Measurements from ENCODE around the gene LMO7.
A peak's percentile ranks its signal among the peaks of the same experiment; 100 is the strongest.

The LMO7 gene

GRCh38 chr13:75643693-75644092 lies 7.6 kb downstream of the LMO7 start:
- Histone ChIP-seq H2AK5ac (ENCODE audit: low read length) (no peak overlapping the region), H2BK12ac (ENCODE audit: low read length) (no peak overlapping the region), H3K4me2 (ENCODE audit: low read length) (no peak overlapping the region), H3K18ac (ENCODE audit: low read length) (no peak overlapping the region), H4K91ac (ENCODE audit: low read depth, low read length) (no peak overlapping the region), H2BK120ac (ENCODE audit: insufficient read depth, low read length, poor library complexity) (no peak overlapping the region), H3K9me3 (ENCODE audit: insufficient read depth, low read depth, low read length) (peaks cover 2% of the 10 kb centered on the region), H3K23ac (ENCODE audit: low read length) (no peak overlapping the region), H3K79me2 (ENCODE audit: control insufficient read depth, insufficient read depth, low read length, poor library complexity) (no peaks in the 10 kb centered on the region), H3K4me1 (ENCODE audit: control insufficient read depth in 1 of 2, insufficient read depth in 2 of 2, low read length in 2 of 2) (no peaks in the 10 kb centered on the region), H3K14ac (ENCODE audit: low read length) (no peak overlapping the region), H4K8ac (ENCODE audit: low read depth, low read length) (no peak overlapping the region), H3K79me1 (ENCODE audit: low read length) (no peaks in the 10 kb centered on the region), H3K4me3 (ENCODE audit: low read depth, low read length) (no peak overlapping the region), H4K12ac (ENCODE audit: low read depth, low read length) (no peak overlapping the region), H2AFZ (ENCODE audit: insufficient read depth, low read length, poor library complexity) (no peak overlapping the region), H3K36me3 (ENCODE audit: control insufficient read depth in 1 of 2, insufficient read depth in 2 of 2, low read length in 2 of 2) (peaks cover 0 to 2% of the 10 kb centered on the region in 2 experiments), H3K27ac (ENCODE audit: low read depth, low read length) (no peak overlapping the region), H3K27me3 (ENCODE audit: insufficient read depth, low read length) (no peaks in the 10 kb centered on the region), H3K4ac (ENCODE audit: low read depth, low read length) (no peak overlapping the region), H2BK5ac (ENCODE audit: low read depth, low read length, poor library complexity) (no peak overlapping the region), H3K9ac (ENCODE audit: low read length) (no peak overlapping the region)
- DNase-seq, result no peak

- no peak overlapping the region for H2BK120ac ChIP-seq (ENCODE audit: insufficient read depth, low read length, poor library complexity)
- no peak overlapping the region for H3K4me2 ChIP-seq (ENCODE audit: low read length)
- no peak overlapping the region for H2BK5ac ChIP-seq (ENCODE audit: low read depth, low read length, poor library complexity)
- H2AK5ac ChIP-seq (ENCODE audit: low read length), result no peak overlapping the region
- H3K4me3 ChIP-seq (ENCODE audit: low read depth, low read length), result no peak overlapping the region
- peaks cover 2% of the 10 kb centered on the region for H3K9me3 ChIP-seq (ENCODE audit: insufficient read depth, low read depth, low read length)
- no peak overlapping the region for H3K27ac ChIP-seq (ENCODE audit: low read depth, low read length)
- no peak overlapping the region for H2AFZ ChIP-seq (ENCODE audit: insufficient read depth, low read length, poor library complexity)
- no peak overlapping the region for H3K23ac ChIP-seq (ENCODE audit: low read length)
- H4K12ac ChIP-seq (ENCODE audit: low read depth, low read length), result no peak overlapping the region
- no peak overlapping the region for H2BK12ac ChIP-seq (ENCODE audit: low read length)
- H4K91ac ChIP-seq (ENCODE audit: low read depth, low read length), result no peak overlapping the region
- peak in 1 of 2 donors; percentile 61 for DNase-seq
- no peak overlapping the region for H3K4ac ChIP-seq (ENCODE audit: low read depth, low read length)
- H4K8ac ChIP-seq (ENCODE audit: low read depth, low read length), result no peak overlapping the region
- no peaks in the 10 kb centered on the region for H3K79me1 ChIP-seq (ENCODE audit: low read length)
- no peak overlapping the region for H3K14ac ChIP-seq (ENCODE audit: low read length)
- H3K27me3 ChIP-seq (ENCODE audit: insufficient read depth, low read length), result no peaks in the 10 kb centered on the region
- H3K79me2 ChIP-seq (ENCODE audit: control insufficient read depth, insufficient read depth, low read length, poor library complexity), result no peaks in the 10 kb centered on the region
- H3K4me1 ChIP-seq (ENCODE audit: control insufficient read depth in 1 of 2, insufficient read depth in 2 of 2, low read length in 2 of 2), result no peaks in the 10 kb centered on the region
- peaks cover 0 to 2% of the 10 kb centered on the region in 2 experiments for H3K36me3 ChIP-seq (ENCODE audit: control insufficient read depth in 1 of 2, insufficient read depth in 2 of 2, low read length in 2 of 2)
- WGBS (ENCODE audit: extremely low coverage, insufficient coverage, insufficient read length), result no CpG with 5 or more reads among the region's 3 CpGs
- H3K9ac ChIP-seq (ENCODE audit: low read length), result no peak overlapping the region
- H3K18ac ChIP-seq (ENCODE audit: low read length), result no peak overlapping the region
Measured at GRCh38 chr13:75645141-75645540, 9.0 kb downstream of the LMO7 start.

GRCh38 chr13:75647126-75647784 lies 11.1 kb downstream of the LMO7 start:
- H2AFZ ChIP-seq (ENCODE audit: insufficient read depth, low read length, poor library complexity), result no peak overlapping the region
- H3K27me3 ChIP-seq (ENCODE audit: insufficient read depth, low read length), result no peaks in the 10 kb centered on the region
- H2AK5ac ChIP-seq (ENCODE audit: low read length), result no peak overlapping the region
- no peaks in the 10 kb centered on the region for H3K79me1 ChIP-seq (ENCODE audit: low read length)
- H3K27ac ChIP-seq (ENCODE audit: low read depth, low read length), result no peak overlapping the region
- no peak overlapping the region for H4K12ac ChIP-seq (ENCODE audit: low read depth, low read length)
- no peak overlapping the region for H2BK5ac ChIP-seq (ENCODE audit: low read depth, low read length, poor library complexity)
- no peak overlapping the region for H4K91ac ChIP-seq (ENCODE audit: low read depth, low read length)
- no peak overlapping the region for H2BK120ac ChIP-seq (ENCODE audit: insufficient read depth, low read length, poor library complexity)
- no peaks in the 10 kb centered on the region for H3K4me1 ChIP-seq (ENCODE audit: control insufficient read depth in 1 of 2, insufficient read depth in 2 of 2, low read length in 2 of 2)
- H2BK12ac ChIP-seq (ENCODE audit: low read length), result no peak overlapping the region
- DNase-seq, result no peak
- no peaks in the 10 kb centered on the region for H3K9me3 ChIP-seq (ENCODE audit: insufficient read depth, low read depth, low read length)
- no peaks in the 10 kb centered on the region for H3K79me2 ChIP-seq (ENCODE audit: control insufficient read depth, insufficient read depth, low read length, poor library complexity)
- no peak overlapping the region for H3K9ac ChIP-seq (ENCODE audit: low read length)
- H3K14ac ChIP-seq (ENCODE audit: low read length), result no peak overlapping the region
- H3K4me3 ChIP-seq (ENCODE audit: low read depth, low read length), result no peak overlapping the region
- no peak overlapping the region for H3K18ac ChIP-seq (ENCODE audit: low read length)
- no peak overlapping the region for H3K4ac ChIP-seq (ENCODE audit: low read depth, low read length)
- no peak overlapping the region for H3K23ac ChIP-seq (ENCODE audit: low read length)
- WGBS (ENCODE audit: extremely low coverage, insufficient coverage, insufficient read length), result no CpG with 5 or more reads among the region's 1 CpG
- no peak overlapping the region for H4K8ac ChIP-seq (ENCODE audit: low read depth, low read length)
- H3K4me2 ChIP-seq (ENCODE audit: low read length), result no peak overlapping the region
- H3K36me3 ChIP-seq (ENCODE audit: control insufficient read depth in 1 of 2, insufficient read depth in 2 of 2, low read length in 2 of 2), result no peaks in the 10 kb centered on the region

GRCh38 chr13:75648446-75648845 lies 12.3 kb downstream of the LMO7 start:
- no peak overlapping the region for H3K9ac ChIP-seq (ENCODE audit: low read length)
- no peak overlapping the region for H3K4ac ChIP-seq (ENCODE audit: low read depth, low read length)
- H3K14ac ChIP-seq (ENCODE audit: low read length), result no peak overlapping the region
- H3K9me3 ChIP-seq (ENCODE audit: insufficient read depth, low read depth, low read length), result no peaks in the 10 kb centered on the region
- no peaks in the 10 kb centered on the region for H3K79me1 ChIP-seq (ENCODE audit: low read length)
- no peaks in the 10 kb centered on the region for H3K4me1 ChIP-seq (ENCODE audit: control insufficient read depth in 1 of 2, insufficient read depth in 2 of 2, low read length in 2 of 2)
- no peak overlapping the region for H3K23ac ChIP-seq (ENCODE audit: low read length)
- DNase-seq, result no peak
- no peaks in the 10 kb centered on the region for H3K27me3 ChIP-seq (ENCODE audit: insufficient read depth, low read length)
- H3K27ac ChIP-seq (ENCODE audit: low read depth, low read length), result no peak overlapping the region
- no peak overlapping the region for H3K18ac ChIP-seq (ENCODE audit: low read length)
- no peak overlapping the region for H2AK5ac ChIP-seq (ENCODE audit: low read length)
- H3K4me3 ChIP-seq (ENCODE audit: low read depth, low read length), result no peak overlapping the region
- H3K4me2 ChIP-seq (ENCODE audit: low read length), result no peak overlapping the region
- no peak overlapping the region for H2BK12ac ChIP-seq (ENCODE audit: low read length)
- H2AFZ ChIP-seq (ENCODE audit: insufficient read depth, low read length, poor library complexity), result no peak overlapping the region
- no peaks in the 10 kb centered on the region for H3K36me3 ChIP-seq (ENCODE audit: control insufficient read depth in 1 of 2, insufficient read depth in 2 of 2, low read length in 2 of 2)
- H4K8ac ChIP-seq (ENCODE audit: low read depth, low read length), result no peak overlapping the region
- H3K79me2 ChIP-seq (ENCODE audit: control insufficient read depth, insufficient read depth, low read length, poor library complexity), result no peaks in the 10 kb centered on the region
- H2BK5ac ChIP-seq (ENCODE audit: low read depth, low read length, poor library complexity), result no peak overlapping the region
- no peak overlapping the region for H2BK120ac ChIP-seq (ENCODE audit: insufficient read depth, low read length, poor library complexity)
- H4K91ac ChIP-seq (ENCODE audit: low read depth, low read length), result no peak overlapping the region
- whole genome bisulfite sequencing (ENCODE audit: extremely low coverage, insufficient coverage, insufficient read length), result no CpG with 5 or more reads among the region's 2 CpGs
- no peak overlapping the region for H4K12ac ChIP-seq (ENCODE audit: low read depth, low read length)

All from trophoblast cell (in vitro differentiated cells and primary cell).